Kidney tubule cell (primary cell): ENCODE results near the gene PXDN.
"Not testable (repeated sequence)": the region's sequence is repeated elsewhere in the genome, so short reads cannot be mapped to it uniquely, and the experiment has no call there.

Source experiments
- DNase-seq: peaks from one replicate; pipeline ENCODE4 v3.0.0-alpha.2; 2018; ENCODE audit warnings: low spot score

Gene PXDN, protein sequence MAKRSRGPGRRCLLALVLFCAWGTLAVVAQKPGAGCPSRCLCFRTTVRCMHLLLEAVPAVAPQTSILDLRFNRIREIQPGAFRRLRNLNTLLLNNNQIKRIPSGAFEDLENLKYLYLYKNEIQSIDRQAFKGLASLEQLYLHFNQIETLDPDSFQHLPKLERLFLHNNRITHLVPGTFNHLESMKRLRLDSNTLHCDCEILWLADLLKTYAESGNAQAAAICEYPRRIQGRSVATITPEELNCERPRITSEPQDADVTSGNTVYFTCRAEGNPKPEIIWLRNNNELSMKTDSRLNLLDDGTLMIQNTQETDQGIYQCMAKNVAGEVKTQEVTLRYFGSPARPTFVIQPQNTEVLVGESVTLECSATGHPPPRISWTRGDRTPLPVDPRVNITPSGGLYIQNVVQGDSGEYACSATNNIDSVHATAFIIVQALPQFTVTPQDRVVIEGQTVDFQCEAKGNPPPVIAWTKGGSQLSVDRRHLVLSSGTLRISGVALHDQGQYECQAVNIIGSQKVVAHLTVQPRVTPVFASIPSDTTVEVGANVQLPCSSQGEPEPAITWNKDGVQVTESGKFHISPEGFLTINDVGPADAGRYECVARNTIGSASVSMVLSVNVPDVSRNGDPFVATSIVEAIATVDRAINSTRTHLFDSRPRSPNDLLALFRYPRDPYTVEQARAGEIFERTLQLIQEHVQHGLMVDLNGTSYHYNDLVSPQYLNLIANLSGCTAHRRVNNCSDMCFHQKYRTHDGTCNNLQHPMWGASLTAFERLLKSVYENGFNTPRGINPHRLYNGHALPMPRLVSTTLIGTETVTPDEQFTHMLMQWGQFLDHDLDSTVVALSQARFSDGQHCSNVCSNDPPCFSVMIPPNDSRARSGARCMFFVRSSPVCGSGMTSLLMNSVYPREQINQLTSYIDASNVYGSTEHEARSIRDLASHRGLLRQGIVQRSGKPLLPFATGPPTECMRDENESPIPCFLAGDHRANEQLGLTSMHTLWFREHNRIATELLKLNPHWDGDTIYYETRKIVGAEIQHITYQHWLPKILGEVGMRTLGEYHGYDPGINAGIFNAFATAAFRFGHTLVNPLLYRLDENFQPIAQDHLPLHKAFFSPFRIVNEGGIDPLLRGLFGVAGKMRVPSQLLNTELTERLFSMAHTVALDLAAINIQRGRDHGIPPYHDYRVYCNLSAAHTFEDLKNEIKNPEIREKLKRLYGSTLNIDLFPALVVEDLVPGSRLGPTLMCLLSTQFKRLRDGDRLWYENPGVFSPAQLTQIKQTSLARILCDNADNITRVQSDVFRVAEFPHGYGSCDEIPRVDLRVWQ (N-terminal part only)

DNA sequence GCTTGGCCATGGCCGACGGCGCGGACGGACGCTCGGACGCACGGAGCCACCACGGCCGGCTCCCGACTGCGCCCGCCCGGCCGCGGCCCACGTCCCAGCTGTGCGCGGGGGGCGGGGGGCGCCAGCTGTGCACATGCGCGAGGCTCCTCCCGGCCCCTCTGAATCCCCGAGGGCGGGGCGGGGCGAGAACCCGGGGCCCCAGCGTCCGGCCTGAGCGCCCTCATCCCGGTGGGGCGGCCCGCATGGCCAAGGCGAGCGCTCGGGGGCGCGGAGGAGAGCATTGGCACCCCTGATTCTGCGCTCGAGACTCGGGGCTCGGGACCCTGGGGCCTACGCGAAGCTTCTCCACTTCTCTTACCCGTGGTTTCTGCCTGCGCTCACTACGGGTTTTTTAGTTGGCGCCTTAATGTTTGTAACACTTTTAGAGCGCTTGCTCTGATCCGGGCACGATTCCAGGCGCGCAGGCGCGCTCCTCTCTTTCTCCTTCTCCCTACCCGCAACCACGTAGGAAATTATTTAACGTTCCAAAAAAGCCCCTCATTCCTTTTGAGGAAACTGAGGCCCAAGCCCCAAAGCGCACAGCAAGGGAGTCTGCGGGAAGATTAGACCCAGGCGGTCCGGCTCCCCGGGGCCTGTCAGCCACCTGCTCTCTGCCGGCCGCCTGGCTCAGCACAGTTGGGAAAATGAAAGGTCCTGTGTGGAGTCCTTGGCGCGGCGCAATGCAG, at the start of gene PXDN:
Gene PXDN, minus strand, starts transcription at position 70 of the 725 bp plus-strand sequence. Its CDS starts 60 bp downstream, at position 10.
- peak; percentile 73 for DNase-seq

- DNase-seq = no peak
These were observed 49.6 kb upstream of the PXDN start for GRCh38 chr2:1793868-1794445.

GRCh38 chr2:1793001-1793867, 48.9 kb upstream of the PXDN start:
- no peak for DNase-seq

DNA sequence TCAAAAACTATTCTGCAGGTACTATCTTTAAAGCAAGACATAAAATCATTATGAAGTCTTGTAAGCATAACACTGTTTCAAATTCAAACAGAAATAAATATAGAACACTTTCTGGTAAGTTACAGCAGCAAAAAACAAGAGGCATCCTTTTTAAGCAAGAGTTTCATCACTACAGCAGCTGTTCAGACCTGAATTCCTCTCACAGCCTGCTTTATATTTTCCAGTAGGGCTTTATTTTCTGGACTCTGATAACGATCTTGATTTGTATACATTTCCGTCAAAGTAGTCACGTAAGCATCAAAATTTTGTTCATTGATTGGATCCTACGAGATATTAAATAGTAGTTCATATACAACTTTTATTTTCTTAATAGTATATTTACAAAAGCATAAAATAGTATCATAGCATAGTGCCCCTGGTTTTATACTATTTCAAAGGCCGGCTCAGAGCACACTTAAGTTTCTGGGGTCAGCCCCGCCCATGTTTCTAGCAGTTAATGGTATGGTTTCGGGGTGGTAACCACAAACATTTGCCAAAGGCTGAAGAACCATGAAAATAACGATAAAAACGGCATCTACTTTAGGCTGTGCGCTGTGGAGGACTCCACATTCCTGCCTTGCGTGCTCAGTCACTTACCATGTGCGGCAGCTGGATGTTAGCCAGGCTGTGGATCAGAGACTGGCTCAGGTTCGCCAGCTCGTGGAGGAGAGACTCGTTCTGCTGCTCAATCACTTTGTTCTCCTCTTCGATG, 47.5 kb upstream of the PXDN start:
- DNase-seq = peak; percentile 17

GRCh38 chr2:1791006-1791605, 46.8 kb upstream of the PXDN start:
- DNase-seq = no peak

- no peak for DNase-seq
These were observed 46.2 kb upstream of the PXDN start for GRCh38 chr2:1790473-1790872.

- DNase-seq = no peak
These were observed 45.3 kb upstream of the PXDN start for GRCh38 chr2:1789610-1790009.

GRCh38 chr2:1788478-1788959, 44.2 kb upstream of the PXDN start:
- DNase-seq = no peak

- DNase-seq = no peak
These were observed 43.6 kb upstream of the PXDN start for GRCh38 chr2:1787755-1788477.

DNA sequence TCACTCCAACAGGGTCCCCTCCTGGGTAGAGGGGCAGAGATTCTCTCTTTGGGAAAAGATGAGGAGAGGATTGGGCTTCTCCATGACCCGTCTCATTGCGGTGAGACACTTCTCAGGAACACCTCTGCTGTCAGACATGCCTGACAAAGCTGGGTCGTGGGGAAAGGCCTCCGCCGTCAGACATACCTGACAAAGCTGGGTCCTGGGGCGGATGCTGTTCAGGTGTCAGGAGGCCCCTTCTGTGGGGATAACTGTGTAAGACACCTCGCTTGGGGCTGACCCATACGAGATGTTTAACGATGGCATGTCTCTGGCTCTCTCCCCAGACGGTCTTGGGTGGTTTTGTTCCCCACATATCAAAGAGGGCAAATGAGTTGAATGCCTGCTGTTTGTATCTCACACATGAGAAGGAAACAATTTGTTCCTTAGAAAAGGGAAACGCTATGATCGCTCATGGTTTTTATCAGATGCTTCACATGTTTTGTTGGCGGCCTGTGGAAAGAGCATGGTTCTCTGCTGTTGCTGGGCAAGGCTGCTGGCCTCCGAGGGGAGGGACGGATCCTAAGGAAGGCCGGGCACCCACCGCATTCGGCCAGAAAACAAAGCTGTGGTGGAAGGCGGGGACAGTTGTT, 40.8 kb upstream of the PXDN start:
- no peak for DNase-seq

- DNase-seq = no peak
These were observed 39.8 kb upstream of the PXDN start for GRCh38 chr2:1784087-1784486.

DNA sequence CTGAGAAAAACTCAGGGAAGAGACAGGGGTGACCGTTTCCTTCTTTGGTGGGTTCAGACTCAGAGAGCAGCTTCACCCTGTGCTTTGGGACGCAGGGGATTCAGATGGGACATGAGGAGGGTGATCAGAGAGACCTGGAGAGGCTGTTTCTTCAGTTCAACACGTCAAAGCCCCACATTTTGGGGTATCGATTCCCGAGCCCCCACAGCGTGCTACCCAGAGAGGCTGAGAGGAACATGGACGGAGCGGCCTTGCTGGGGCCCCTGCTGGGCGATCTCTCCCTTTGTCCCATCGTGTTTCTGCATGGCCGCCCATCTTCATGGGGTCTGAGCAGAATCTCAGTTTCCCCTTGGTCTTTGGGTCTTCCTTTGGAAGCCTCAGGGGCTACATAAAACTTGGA, 38.2 kb upstream of the PXDN start:
- no peak for DNase-seq

DNA sequence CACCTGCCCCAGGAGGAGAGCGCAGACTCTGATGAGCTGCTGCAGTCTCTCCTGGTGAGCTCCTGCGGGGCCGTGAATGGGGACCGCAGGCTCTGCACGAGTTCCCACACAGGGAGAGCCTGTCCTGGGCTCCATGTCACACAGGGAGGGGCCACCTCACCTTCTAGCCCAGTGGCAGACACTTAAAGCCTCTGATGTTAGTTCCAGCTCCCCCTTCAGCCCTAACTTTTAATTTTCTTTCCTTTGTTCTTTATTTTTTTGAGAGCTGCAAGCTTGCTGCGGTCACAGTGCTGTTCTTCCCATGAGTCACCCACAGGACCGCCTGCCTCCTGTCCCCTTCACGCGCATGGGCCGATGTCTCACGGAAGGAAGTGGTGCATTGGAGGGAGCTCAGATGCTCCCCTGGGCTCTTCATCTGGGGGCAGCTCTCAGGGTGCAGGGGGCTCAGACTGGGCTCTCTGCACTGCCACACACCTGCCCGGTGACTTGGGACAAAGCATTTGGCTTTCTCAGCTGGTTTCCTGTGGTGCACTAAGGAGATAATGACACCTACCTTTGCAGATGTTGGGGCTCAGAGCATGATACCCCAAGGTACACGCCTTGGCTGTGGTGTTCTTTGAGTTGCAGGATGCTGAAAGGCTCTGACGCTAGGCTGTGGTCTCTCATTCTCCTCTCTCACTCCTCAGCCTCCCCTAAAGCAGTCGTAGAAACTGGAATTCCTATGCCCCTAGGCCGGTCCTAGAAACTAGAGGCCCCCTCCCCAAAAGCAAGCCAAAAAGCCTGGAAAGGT, 37.2 kb upstream of the PXDN start:
- no peak for DNase-seq

DNA sequence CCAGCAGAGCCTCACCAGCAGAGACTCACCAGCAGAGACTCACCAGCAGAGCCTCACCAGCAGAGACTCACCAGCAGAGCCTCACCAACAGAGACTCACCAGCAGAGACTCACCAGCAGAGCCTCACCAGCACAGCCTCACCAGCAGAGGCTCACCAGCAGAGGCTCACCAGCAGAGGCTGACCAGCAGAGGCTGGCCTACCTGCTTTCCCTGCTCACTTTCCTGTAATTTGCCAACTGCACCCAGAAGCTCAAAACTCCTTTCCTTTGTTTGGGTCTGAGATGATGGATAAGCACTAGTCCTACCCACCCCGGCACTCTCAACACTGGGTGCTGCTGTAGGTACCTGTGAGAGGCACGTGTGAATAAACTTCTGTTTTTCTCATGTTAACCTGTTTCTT, 36.4 kb upstream of the PXDN start:
- no peak for DNase-seq

- not testable (repeated sequence) for DNase-seq
These were observed 35.7 kb upstream of the PXDN start for GRCh38 chr2:1780054-1780453.

DNA sequence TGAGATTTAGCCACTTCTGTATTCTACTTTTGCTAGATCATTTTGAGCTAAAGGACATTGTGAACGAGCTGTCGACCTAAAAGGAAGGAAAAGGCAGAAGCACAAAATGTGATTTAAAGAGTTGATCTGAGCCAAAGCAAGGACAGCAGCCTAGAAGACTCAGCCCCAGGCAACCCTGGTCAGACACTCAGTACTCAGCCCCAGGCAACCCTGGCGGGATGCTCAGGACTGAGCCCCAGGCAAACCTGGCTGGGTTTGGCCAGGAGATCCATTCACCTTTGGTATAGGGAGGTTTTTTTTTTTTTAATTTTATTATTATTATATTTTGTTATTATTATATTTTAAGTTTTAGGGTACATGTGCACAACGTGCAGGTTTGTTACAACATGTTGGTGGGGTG, 34.3 kb upstream of the PXDN start:
- no peak for DNase-seq

DNA sequence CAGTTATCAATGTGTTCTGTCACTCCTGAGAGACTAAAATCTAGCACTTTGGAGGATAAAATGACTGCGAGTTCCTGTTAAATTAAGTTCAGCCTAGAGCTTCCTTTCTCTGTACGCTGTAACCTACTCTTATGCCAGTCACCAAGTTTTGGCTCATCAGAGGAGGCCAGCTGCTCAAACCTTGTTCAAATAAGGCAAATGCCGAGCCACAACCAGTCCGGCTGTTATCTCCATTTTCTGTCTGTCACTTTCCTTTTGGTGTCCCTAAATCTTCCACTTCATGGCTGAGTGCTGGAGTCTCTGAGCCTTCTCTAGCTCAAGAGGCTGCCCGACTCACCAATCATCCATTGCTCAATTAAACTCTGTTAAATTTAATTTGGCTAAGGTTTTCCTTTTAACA, 33.5 kb upstream of the PXDN start:
- no peak for DNase-seq
